Sigmoid colon (tissue), 7 donors: ENCODE results near the gene MRPS24. TPM values are rescaled to one million over a fixed set of nuclear protein-coding genes. Genes with fewer than 3 reads are reported as not detected.

Source experiments
- DNase-seq: peaks from one replicate; pipeline ENCODE4 v3.0.0-alpha.2; 2019
- H3K27ac ChIP-seq, 4 donors: fragments of 200-600 bp; sonication (generic); one replicate each; pipeline ENCODE4 v1.5.1; 2016 to 2019; ENCODE audit warnings: mild to moderate bottlenecking in 1 of 4
- H3K27me3 ChIP-seq, 3 donors: fragments of 200-600 bp; sonication (generic); one replicate each; pipeline ENCODE4 v1.5.1; 2019; ENCODE audit warnings: mild to moderate bottlenecking in 1 of 3
- H3K36me3 ChIP-seq, 4 donors: fragments of 200-600 bp; sonication (generic); one replicate each; pipeline ENCODE4 v1.5.1; 2016 to 2019
- H3K4me1 ChIP-seq, 4 donors: fragments of 200-600 bp; sonication (generic); one replicate each; pipeline ENCODE4 v1.5.1; 2017 to 2019
- H3K4me3 ChIP-seq, 4 donors: fragments of 200-600 bp; sonication (generic); one replicate each; pipeline ENCODE4 v1.5.1; 2017 to 2019; ENCODE audit warnings: mild to moderate bottlenecking in 2 of 4, moderate library complexity in 1 of 4
- H3K9me3 ChIP-seq, 4 donors: fragments of 200-600 bp in 3 of 4; sonication (generic) in 3 of 4; one replicate each; pipeline versions ENCODE4 v1.5.1 to v1.6.1; 2013 to 2019
- EP300 ChIP-seq, 4 donors: sonication (generic); formaldehyde crosslinking; IDR thresholded peaks; one replicate each; pipeline ENCODE4 v1.6.1; 2017; ENCODE audit warnings: antibody characterized with exemption in 4 of 4
- POLR2A ChIP-seq, 2 donors: fragments of 450-650 bp; IDR thresholded peaks; one replicate each; pipeline ENCODE4 v1.6.1; 2016; ENCODE audit warnings: antibody characterized with exemption in 2 of 2, mild to moderate bottlenecking in 2 of 2, moderate library complexity in 2 of 2
- POLR2AphosphoS5 ChIP-seq, 4 donors: sonication (generic); formaldehyde crosslinking; IDR thresholded peaks; one replicate each; pipeline ENCODE4 v1.6.1; 2017; ENCODE audit warnings: antibody characterized with exemption in 4 of 4
- WGBS, 2 donors: extraction: QIAGEN DNeasy Blood & Tissue Kit; methylation state at CpG; one replicate each; pipeline ENCODE4 v1.1.7; 2013; 5-methylcytosine and 5-hydroxymethylcytosine counted together
- intact Hi-C: fragments of 100-400 bp; cut with DNase I; formaldehyde crosslinking; loops from one replicate; pipeline ENCODE4 v1.15.1; 2023
- polyA plus RNA-seq, 3 donors: library from polyadenylated mRNA; stranded (reverse); fragments of 200-250 nt; gene quantifications; one replicate each; pipeline ENCODE4 v1.2.3, GENCODE V29; 2013
- total RNA-seq, 4 donors: library from RNA; depleted of rRNA; stranded (reverse); fragments of >200 nt; gene quantifications; one replicate each; pipeline ENCODE4 v1.1.0, GENCODE V29; 2016
- TF ChIP-seq, protein P1 (sequence below), 4 experiments: fragments of 450-650 bp in 3 of 4; fragments of 200-600 bp in 1 of 4; IDR thresholded peaks; one replicate each; pipeline ENCODE4 v1.5.1; 2016 to 2019; ENCODE audit warnings: antibody characterized with exemption in 4 of 4, mild to moderate bottlenecking in 3 of 4, moderate library complexity in 2 of 4
- donor health status: healthy with polysubstance abuse.
- donor health status: Bipolar disorder and iron deficiency.
- donor health status: healthy.

MRPS24 gene
- total and polyA plus RNA-seq, 7 donors = 105 to 177 (median 145) TPM

GRCh38 chr7:43891069-43891955 lies 22.0 kb upstream of the MRPS24 start:
- no peak for DNase-seq
- 82 to 90% methylated on average over 12 of the region's 12 CpGs for WGBS, 2 donors
- intact Hi-C loops = no loop called here
- Histone ChIP-seq H3K9me3 (no peaks in the 10 kb centered on the region), H3K36me3 (peaks cover 0 to 7% (median 0%) of the 10 kb centered on the region in 4 donors), H3K27me3 (no peaks in the 10 kb centered on the region), H3K4me1 (peaks cover 0 to 25% (median 20%) of the 10 kb centered on the region in 4 donors), H3K4me3 (no peak overlapping the region), H3K27ac (no peak overlapping the region)
- TF ChIP-seq, protein P1, sequence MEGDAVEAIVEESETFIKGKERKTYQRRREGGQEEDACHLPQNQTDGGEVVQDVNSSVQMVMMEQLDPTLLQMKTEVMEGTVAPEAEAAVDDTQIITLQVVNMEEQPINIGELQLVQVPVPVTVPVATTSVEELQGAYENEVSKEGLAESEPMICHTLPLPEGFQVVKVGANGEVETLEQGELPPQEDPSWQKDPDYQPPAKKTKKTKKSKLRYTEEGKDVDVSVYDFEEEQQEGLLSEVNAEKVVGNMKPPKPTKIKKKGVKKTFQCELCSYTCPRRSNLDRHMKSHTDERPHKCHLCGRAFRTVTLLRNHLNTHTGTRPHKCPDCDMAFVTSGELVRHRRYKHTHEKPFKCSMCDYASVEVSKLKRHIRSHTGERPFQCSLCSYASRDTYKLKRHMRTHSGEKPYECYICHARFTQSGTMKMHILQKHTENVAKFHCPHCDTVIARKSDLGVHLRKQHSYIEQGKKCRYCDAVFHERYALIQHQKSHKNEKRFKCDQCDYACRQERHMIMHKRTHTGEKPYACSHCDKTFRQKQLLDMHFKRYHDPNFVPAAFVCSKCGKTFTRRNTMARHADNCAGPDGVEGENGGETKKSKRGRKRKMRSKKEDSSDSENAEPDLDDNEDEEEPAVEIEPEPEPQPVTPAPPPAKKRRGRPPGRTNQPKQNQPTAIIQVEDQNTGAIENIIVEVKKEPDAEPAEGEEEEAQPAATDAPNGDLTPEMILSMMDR (IDR thresholded peaks at IDR 0.05) = no peak
- TF ChIP-seq POLR2AphosphoS5 (IDR thresholded peaks at IDR 0.05) (no peak), POLR2A (IDR thresholded peaks at IDR 0.05) (no peak), EP300 (IDR thresholded peaks at IDR 0.05) (no peak)

GRCh38 chr7:43890468-43890867 lies 21.2 kb upstream of the MRPS24 start:
- peaks cover 0 to 25% (median 20%) of the 10 kb centered on the region in 4 donors for H3K4me1 ChIP-seq
- H3K27me3 ChIP-seq = no peaks in the 10 kb centered on the region
- no peaks in the 10 kb centered on the region for H3K9me3 ChIP-seq
- intact Hi-C loops = no loop called here
- no peak overlapping the region for H3K27ac ChIP-seq
- H3K4me3 ChIP-seq = no peak overlapping the region
- TF ChIP-seq EP300 (IDR thresholded peaks at IDR 0.05) (no peak), POLR2AphosphoS5 (IDR thresholded peaks at IDR 0.05) (no peak)
- WGBS, 2 donors = 93 to 96% methylated on average over 6 of the region's 6 CpGs
- H3K36me3 ChIP-seq = peaks cover 0 to 15% (median 5%) of the 10 kb centered on the region in 4 donors
- no peak for DNase-seq

- Histone ChIP-seq H3K27me3 (no peaks in the 10 kb centered on the region), H3K27ac (no peak overlapping the region), H3K9me3 (no peaks in the 10 kb centered on the region), H3K36me3 (peaks cover 5 to 27% (median 10%) of the 10 kb centered on the region in 4 donors), H3K4me3 (no peak overlapping the region), H3K4me1 (peaks cover 0 to 25% (median 20%) of the 10 kb centered on the region in 4 donors)
- 82 to 84% methylated on average over 7 of the region's 7 CpGs for WGBS, 2 donors
- no peak for DNase-seq
- TF ChIP-seq, protein P1 (IDR thresholded peaks at IDR 0.05) = no peak
- TF ChIP-seq EP300 (IDR thresholded peaks at IDR 0.05) = no peak
- no peak for TF ChIP-seq POLR2A (IDR thresholded peaks at IDR 0.05)
- no peak for TF ChIP-seq POLR2AphosphoS5 (IDR thresholded peaks at IDR 0.05)
- intact Hi-C loops = no loop called here
Observed at GRCh38 chr7:43888993-43889945, 20.0 kb upstream of the MRPS24 start.

DNA sequence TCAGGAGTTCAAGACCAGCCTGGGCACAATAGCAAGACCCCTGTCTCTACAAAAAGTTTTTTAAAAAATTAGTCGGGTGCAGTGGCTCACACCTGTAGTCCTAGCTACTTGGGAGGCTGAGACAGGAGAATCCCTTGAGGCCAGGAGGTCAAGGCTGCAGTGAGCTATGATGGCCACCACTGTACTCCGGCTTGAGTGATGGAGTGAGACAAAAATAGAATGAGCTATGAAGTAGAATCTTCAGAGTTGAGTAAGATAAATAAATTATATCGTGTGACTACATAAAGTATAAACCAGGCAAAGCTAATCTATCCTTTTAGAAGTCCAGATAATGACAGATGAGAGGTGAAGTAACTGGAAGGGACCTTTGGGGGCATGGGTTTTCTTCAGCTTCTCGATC lies 15.3 kb upstream of the MRPS24 start:
- intact Hi-C loops = no loop called here
- 93% methylated on average over 4 of the region's 4 CpGs for WGBS, 2 donors
- H3K9me3 ChIP-seq = no peaks in the 10 kb centered on the region
- peaks cover 0 to 13% (median 6%) of the 10 kb centered on the region in 4 donors for H3K4me1 ChIP-seq
- TF ChIP-seq POLR2AphosphoS5 (IDR thresholded peaks at IDR 0.05) (no peak), POLR2A (IDR thresholded peaks at IDR 0.05) (no peak), EP300 (IDR thresholded peaks at IDR 0.05) (no peak)
- TF ChIP-seq, protein P1 (IDR thresholded peaks at IDR 0.05) = no peak
- DNase-seq = no peak
- H3K27ac ChIP-seq = no peak overlapping the region
- no peak overlapping the region for H3K4me3 ChIP-seq
- H3K27me3 ChIP-seq = no peaks in the 10 kb centered on the region
- H3K36me3 ChIP-seq = peaks cover 5 to 58% (median 31%) of the 10 kb centered on the region in 4 donors
